GM23338 (cell line): Measurements from ENCODE around the gene PNPLA5. TPM values are rescaled to one million over a fixed set of nuclear protein-coding genes. Genes with fewer than 3 reads are reported as not detected.

Source experiments
- ATAC-seq: fragments of 200-7000 bp; cut with Tn5 transposase; 3 replicates; pipeline ENCODE4 v1.9.1; 2020
- DNase-seq: peaks from one replicate; pipeline ENCODE4 v3.0.0-alpha.2; 2015; ENCODE audit warnings: low spot score
- H2AFZ ChIP-seq: fragments of 200-600 bp; sonication (generic); 2 replicates; pipeline ENCODE4 v1.8.0; 2016; ENCODE audit warnings: antibody characterized with exemption, mild to moderate bottlenecking, moderate library complexity
- H3F3A ChIP-seq: fragments of 200-600 bp; sonication (generic); replicated peaks from 2 replicates; pipeline ENCODE4 v1.8.0; 2017; ENCODE audit warnings: antibody characterized with exemption, mixed run types, low read depth
- H3K27ac ChIP-seq: fragments of 200-600 bp; sonication (generic); 2 replicates; pipeline ENCODE4 v1.6.1; 2016; ENCODE audit warnings: low read depth
- H3K27me3 ChIP-seq: fragments of 200-600 bp; sonication (generic); 2 replicates; pipeline ENCODE4 v1.8.0; 2016; ENCODE audit warnings: mild to moderate bottlenecking, mixed run types, moderate library complexity; ENCODE audit not compliant: insufficient read depth
- H3K36me3 ChIP-seq: fragments of 200-600 bp; sonication (generic); 2 replicates; pipeline ENCODE4 v1.8.0; 2016; ENCODE audit warnings: mild to moderate bottlenecking; ENCODE audit not compliant: insufficient read depth
- H3K4me1 ChIP-seq: fragments of 200-600 bp; sonication (generic); 2 replicates; pipeline ENCODE4 v1.8.0; 2016; ENCODE audit warnings: mild to moderate bottlenecking, moderate library complexity; ENCODE audit not compliant: insufficient read depth
- H3K4me2 ChIP-seq: fragments of 200-600 bp; sonication (generic); 2 replicates; pipeline ENCODE4 v1.7.1; 2017; ENCODE audit warnings: mixed run types
- H3K4me3 ChIP-seq: fragments of 200-600 bp; sonication (generic); 2 replicates; pipeline ENCODE4 v1.6.1; 2016; ENCODE audit warnings: mixed run types
- H3K79me2 ChIP-seq: fragments of 200-600 bp; sonication (generic); replicated peaks from 2 replicates; pipeline ENCODE4 v1.8.0; 2017; ENCODE audit warnings: mild to moderate bottlenecking; ENCODE audit not compliant: insufficient read depth
- H3K9me2 ChIP-seq: fragments of 200-600 bp; sonication (generic); 2 replicates; pipeline ENCODE4 v1.8.0; 2017; ENCODE audit not compliant: insufficient read depth
- H4K20me1 ChIP-seq: fragments of 200-600 bp; sonication (generic); replicated peaks from 2 replicates; pipeline ENCODE4 v1.8.0; 2017; ENCODE audit warnings: mild to moderate bottlenecking; ENCODE audit not compliant: insufficient read depth
- H3K27ac Mint-ChIP-seq: 2 replicates; pipeline ENCODE4 v1.8.0; 2020; ENCODE audit warnings: inconsistent platforms, mild to moderate bottlenecking, moderate library complexity, mixed read lengths
- H3K27me3 Mint-ChIP-seq: 3 replicates; pipeline ENCODE4 v1.8.0; 2022; ENCODE audit warnings: low read depth, mild to moderate bottlenecking, moderate library complexity, mixed read lengths, inconsistent platforms; ENCODE audit not compliant: insufficient read depth, poor library complexity
- H3K36me3 Mint-ChIP-seq: 3 replicates; pipeline ENCODE4 v1.8.0; 2021; ENCODE audit warnings: low read depth, mild to moderate bottlenecking, inconsistent platforms, moderate library complexity, mixed read lengths
- H3K4me1 Mint-ChIP-seq: 3 replicates; pipeline ENCODE4 v1.8.0; 2020; ENCODE audit warnings: mild to moderate bottlenecking, inconsistent platforms, mixed read lengths
- H3K4me3 Mint-ChIP-seq: 3 replicates; pipeline ENCODE4 v1.8.0; 2021; ENCODE audit warnings: moderate library complexity, mild to moderate bottlenecking, inconsistent platforms, mixed read lengths
- H3K9me3 Mint-ChIP-seq: 3 replicates; pipeline ENCODE4 v1.8.0; 2020; ENCODE audit warnings: moderate library complexity, mild to moderate bottlenecking, inconsistent platforms, mixed read lengths
- CREB1 ChIP-seq: fragments of 250-450 bp; sonication (Bioruptor Pico); IDR thresholded peaks from 2 replicates; pipeline ENCODE4 v1.5.0; 2020; ENCODE audit warnings: low read depth, mild to moderate bottlenecking, moderate library complexity
- CTCF ChIP-seq, 2 experiments: fragments of 200-600 bp in 1 of 2; sonication (generic) in 1 of 2; conservative IDR thresholded peaks; 2 replicates each; pipeline versions ENCODE4 v1.5.1 to v1.6.1; 2016 to 2017; ENCODE audit warnings: antibody characterized with exemption in 2 of 2, low read depth in 2 of 2, mild to moderate bottlenecking in 2 of 2, moderate library complexity in 1 of 2
- ETS1 ChIP-seq: IDR thresholded peaks from 2 replicates; pipeline ENCODE4 v1.6.1; 2016; ENCODE audit warnings: antibody characterized with exemption
- EZH2 ChIP-seq: fragments of 200-600 bp; sonication (generic); IDR thresholded peaks from one replicate; pipeline ENCODE4 v1.8.0; 2017; ENCODE audit warnings: antibody characterized with exemption, mild to moderate bottlenecking, low read depth; ENCODE audit not compliant: unreplicated experiment
- EZH2phosphoT487 ChIP-seq: fragments of 200-600 bp; sonication (generic); IDR thresholded peaks from one replicate; pipeline ENCODE4 v1.8.1; 2018; ENCODE audit warnings: antibody characterized with exemption; ENCODE audit not compliant: unreplicated experiment
- JUNB ChIP-seq: IDR thresholded peaks from one replicate; pipeline ENCODE4 v1.6.1; 2016; ENCODE audit warnings: antibody characterized with exemption; ENCODE audit not compliant: unreplicated experiment
- NANOG ChIP-seq: IDR thresholded peaks from 2 replicates; pipeline ENCODE4 v1.6.1; 2016; ENCODE audit warnings: antibody characterized with exemption, borderline replicate concordance
- STAT1 ChIP-seq: IDR thresholded peaks from one replicate; pipeline ENCODE4 v1.6.1; 2016; ENCODE audit warnings: antibody characterized with exemption; ENCODE audit not compliant: unreplicated experiment
- ZNF114 ChIP-seq: fragments of 250-450 bp; sonication (Bioruptor Pico); IDR thresholded peaks from 2 replicates; pipeline ENCODE4 v1.5.0; 2020; ENCODE audit warnings: mild to moderate bottlenecking, moderate library complexity
- ZNF331 ChIP-seq: fragments of 250-450 bp; sonication (Bioruptor Pico); IDR thresholded peaks from 2 replicates; pipeline ENCODE4 v1.5.0; 2020; ENCODE audit warnings: low read depth, mild to moderate bottlenecking, moderate library complexity
- polyA plus RNA-seq: library from polyadenylated mRNA; unstranded; fragments of >200 nt; fragmentation: Nextera tagmentation; extraction: Ambion mirVana; gene quantifications from 2 replicates; pipeline ENCODE4 v1.2.1, GENCODE V29; 2016
- total RNA-seq: library from RNA; depleted of rRNA; stranded (reverse); fragments of >200 nt; shearing (Covaris generic); gene quantifications from 2 replicates; pipeline ENCODE4 v1.2.3, GENCODE V29; 2014
- TF ChIP-seq, protein P1 (sequence below): fragments of 250-450 bp; sonication (Bioruptor Pico); IDR thresholded peaks from 2 replicates; pipeline ENCODE4 v1.5.0; 2020; ENCODE audit warnings: mild to moderate bottlenecking, moderate library complexity

Gene PNPLA5
- total and polyA plus RNA-seq, 2 experiments from 2014 or later: 2.3 to 6.8 TPM

GRCh38 chr22:43850529-43850928, 41.3 kb downstream of the PNPLA5 start (continued):
- TF ChIP-seq JUNB (no peak), CTCF (conservative IDR thresholded peaks at IDR 0.05; ENCODE audit: low read depth in 2 of 2) (no peak), ETS1 (no peak), ZNF114 (no peak), ZNF331 (no peak), EZH2phosphoT487 (no peak), EZH2 (no peak), STAT1 (no peak), CREB1 (CRISPR knock-in tag) (no peak), NANOG (no peak)

- H3K9me2 ChIP-seq: no peaks in the 10 kb centered on the region
- ATAC-seq: no peak
- H2AFZ ChIP-seq: no peak overlapping the region
- H3K4me2 ChIP-seq: no peak overlapping the region
- no peaks in the 10 kb centered on the region for H3K27me3 ChIP-seq
- no peaks in the 10 kb centered on the region for H3F3A ChIP-seq
- H3K4me3 Mint-ChIP-seq: no peak overlapping the region
- no peaks in the 10 kb centered on the region for H3K4me1 ChIP-seq
- 0 out of 2 replicates have a peak overlapping the region, but pooled peaks have one; percentile 26 for H3K27ac ChIP-seq
- peaks cover 69% of the 10 kb centered on the region for H3K79me2 ChIP-seq
- no peak overlapping the region for H3K4me3 ChIP-seq
- H3K9me3 Mint-ChIP-seq: no peaks in the 10 kb centered on the region
- peaks cover 3% of the 10 kb centered on the region for H4K20me1 ChIP-seq
- no peaks in the 10 kb centered on the region; the same call in 2 of the 3 replicates for H3K36me3 Mint-ChIP-seq
- peaks cover 13% of the 10 kb centered on the region for H3K27me3 Mint-ChIP-seq
- H3K4me1 Mint-ChIP-seq: peaks cover 48% of the 10 kb centered on the region
- H3K27ac Mint-ChIP-seq: no peak overlapping the region
- no peak for DNase-seq
- no peaks in the 10 kb centered on the region for H3K36me3 ChIP-seq
- TF ChIP-seq ZNF114 (no peak), STAT1 (no peak), JUNB (no peak), ZNF331 (no peak), CTCF (conservative IDR thresholded peaks at IDR 0.05; ENCODE audit: low read depth in 2 of 2) (no peak), ETS1 (no peak), CREB1 (CRISPR knock-in tag) (no peak), NANOG (no peak), EZH2phosphoT487 (no peak), EZH2 (no peak)
- TF ChIP-seq, protein P1, sequence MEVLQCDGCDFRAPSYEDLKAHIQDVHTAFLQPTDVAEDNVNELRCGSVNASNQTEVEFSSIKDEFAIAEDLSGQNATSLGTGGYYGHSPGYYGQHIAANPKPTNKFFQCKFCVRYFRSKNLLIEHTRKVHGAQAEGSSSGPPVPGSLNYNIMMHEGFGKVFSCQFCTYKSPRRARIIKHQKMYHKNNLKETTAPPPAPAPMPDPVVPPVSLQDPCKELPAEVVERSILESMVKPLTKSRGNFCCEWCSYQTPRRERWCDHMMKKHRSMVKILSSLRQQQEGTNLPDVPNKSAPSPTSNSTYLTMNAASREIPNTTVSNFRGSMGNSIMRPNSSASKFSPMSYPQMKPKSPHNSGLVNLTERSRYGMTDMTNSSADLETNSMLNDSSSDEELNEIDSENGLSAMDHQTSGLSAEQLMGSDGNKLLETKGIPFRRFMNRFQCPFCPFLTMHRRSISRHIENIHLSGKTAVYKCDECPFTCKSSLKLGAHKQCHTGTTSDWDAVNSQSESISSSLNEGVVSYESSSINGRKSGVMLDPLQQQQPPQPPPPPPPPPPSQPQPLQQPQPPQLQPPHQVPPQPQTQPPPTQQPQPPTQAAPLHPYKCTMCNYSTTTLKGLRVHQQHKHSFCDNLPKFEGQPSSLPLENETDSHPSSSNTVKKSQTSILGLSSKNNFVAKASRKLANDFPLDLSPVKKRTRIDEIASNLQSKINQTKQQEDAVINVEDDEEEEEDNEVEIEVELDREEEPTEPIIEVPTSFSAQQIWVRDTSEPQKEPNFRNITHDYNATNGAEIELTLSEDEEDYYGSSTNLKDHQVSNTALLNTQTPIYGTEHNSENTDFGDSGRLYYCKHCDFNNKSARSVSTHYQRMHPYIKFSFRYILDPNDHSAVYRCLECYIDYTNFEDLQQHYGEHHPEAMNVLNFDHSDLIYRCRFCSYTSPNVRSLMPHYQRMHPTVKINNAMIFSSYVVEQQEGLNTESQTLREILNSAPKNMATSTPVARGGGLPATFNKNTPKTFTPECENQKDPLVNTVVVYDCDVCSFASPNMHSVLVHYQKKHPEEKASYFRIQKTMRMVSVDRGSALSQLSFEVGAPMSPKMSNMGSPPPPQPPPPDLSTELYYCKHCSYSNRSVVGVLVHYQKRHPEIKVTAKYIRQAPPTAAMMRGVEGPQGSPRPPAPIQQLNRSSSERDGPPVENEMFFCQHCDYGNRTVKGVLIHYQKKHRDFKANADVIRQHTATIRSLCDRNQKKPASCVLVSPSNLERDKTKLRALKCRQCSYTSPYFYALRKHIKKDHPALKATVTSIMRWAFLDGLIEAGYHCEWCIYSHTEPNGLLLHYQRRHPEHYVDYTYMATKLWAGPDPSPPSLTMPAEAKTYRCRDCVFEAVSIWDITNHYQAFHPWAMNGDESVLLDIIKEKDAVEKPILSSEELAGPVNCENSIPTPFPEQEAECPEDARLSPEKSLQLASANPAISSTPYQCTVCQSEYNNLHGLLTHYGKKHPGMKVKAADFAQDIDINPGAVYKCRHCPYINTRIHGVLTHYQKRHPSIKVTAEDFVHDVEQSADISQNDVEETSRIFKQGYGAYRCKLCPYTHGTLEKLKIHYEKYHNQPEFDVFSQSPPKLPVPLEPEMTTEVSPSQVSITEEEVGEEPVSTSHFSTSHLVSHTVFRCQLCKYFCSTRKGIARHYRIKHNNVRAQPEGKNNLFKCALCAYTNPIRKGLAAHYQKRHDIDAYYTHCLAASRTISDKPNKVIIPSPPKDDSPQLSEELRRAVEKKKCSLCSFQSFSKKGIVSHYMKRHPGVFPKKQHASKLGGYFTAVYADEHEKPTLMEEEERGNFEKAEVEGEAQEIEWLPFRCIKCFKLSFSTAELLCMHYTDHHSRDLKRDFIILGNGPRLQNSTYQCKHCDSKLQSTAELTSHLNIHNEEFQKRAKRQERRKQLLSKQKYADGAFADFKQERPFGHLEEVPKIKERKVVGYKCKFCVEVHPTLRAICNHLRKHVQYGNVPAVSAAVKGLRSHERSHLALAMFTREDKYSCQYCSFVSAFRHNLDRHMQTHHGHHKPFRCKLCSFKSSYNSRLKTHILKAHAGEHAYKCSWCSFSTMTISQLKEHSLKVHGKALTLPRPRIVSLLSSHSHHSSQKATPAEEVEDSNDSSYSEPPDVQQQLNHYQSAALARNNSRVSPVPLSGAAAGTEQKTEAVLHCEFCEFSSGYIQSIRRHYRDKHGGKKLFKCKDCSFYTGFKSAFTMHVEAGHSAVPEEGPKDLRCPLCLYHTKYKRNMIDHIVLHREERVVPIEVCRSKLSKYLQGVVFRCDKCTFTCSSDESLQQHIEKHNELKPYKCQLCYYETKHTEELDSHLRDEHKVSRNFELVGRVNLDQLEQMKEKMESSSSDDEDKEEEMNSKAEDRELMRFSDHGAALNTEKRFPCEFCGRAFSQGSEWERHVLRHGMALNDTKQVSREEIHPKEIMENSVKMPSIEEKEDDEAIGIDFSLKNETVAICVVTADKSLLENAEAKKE (CRISPR knock-in tag): no peak
These were observed 42.1 kb downstream of the PNPLA5 start for GRCh38 chr22:43849731-43850130.
